Measurements from ENCODE around the gene WDR70. TPM values are rescaled to one million over a fixed set of nuclear protein-coding genes. Genes with fewer than 3 reads are reported as not detected.

Gene WDR70
- total and polyA plus RNA-seq, 4 donors: 11.0 to 57.8 (median 26.2) TPM

- DNase-seq (no peak), ATAC-seq (ENCODE audit: insufficient read depth, low FRiP score) (no peak)
- H3K9me3 ChIP-seq (ENCODE audit: control insufficient read depth in 4 of 4, insufficient read depth in 3 of 4, low read length in 3 of 4): no peaks in the 10 kb centered on the region
- no peak overlapping the region for H3K4me3 ChIP-seq
- WGBS, 2 donors: 97% methylated on average over 2 of the region's 2 CpGs
- H3K27me3 ChIP-seq (ENCODE audit: control insufficient read depth in 3 of 3, insufficient read depth in 3 of 3, low read length in 2 of 3): no peaks in the 10 kb centered on the region
- no peaks in the 10 kb centered on the region for H3K4me1 ChIP-seq (ENCODE audit: control insufficient read depth in 5 of 5, insufficient read depth in 5 of 5, low read length in 5 of 5)
- H3K36me3 ChIP-seq (ENCODE audit: control insufficient read depth in 4 of 4, insufficient read depth in 4 of 4, low read length in 4 of 4): peaks cover 0 to 23% (median 7%) of the 10 kb centered on the region in 4 donors
- H3K27ac ChIP-seq (ENCODE audit: low read depth in 1 of 2, low read length in 1 of 2): no peak overlapping the region
- no peak overlapping the region for H3K9ac ChIP-seq (ENCODE audit: insufficient read depth in 1 of 2, low read length in 2 of 2)
- no peak for TF ChIP-seq CTCF (IDR thresholded peaks at IDR 0.05; ENCODE audit: control extremely low read depth, extremely low read depth)
These were observed 346.1 kb downstream of the WDR70 start for GRCh38 chr5:37725185-37725584.

DNA sequence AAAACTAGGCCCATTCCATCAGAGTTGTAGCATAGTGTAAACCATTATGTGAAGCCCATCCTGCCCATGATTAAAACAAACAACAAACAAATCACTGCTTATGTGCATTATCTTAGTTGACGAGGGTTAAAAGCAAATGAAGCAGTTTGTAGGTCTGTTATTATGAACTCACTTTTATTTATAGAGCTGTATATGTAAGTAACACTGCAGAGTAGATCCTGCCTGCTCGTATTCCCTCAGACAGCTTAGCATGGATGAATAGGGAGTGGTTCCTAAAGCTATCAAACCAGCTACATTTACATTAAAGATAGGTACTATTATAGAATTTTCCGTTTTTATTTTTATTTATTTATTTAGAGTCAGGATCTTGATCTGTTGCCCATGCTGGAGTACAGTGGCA lies 348.1 kb downstream of the WDR70 start:
- no peaks in the 10 kb centered on the region for H3K27me3 ChIP-seq (ENCODE audit: control insufficient read depth in 3 of 3, insufficient read depth in 3 of 3, low read length in 2 of 3)
- DNase-seq (no peak), ATAC-seq (ENCODE audit: insufficient read depth, low FRiP score) (no peak)
- TF ChIP-seq CTCF (IDR thresholded peaks at IDR 0.05; ENCODE audit: control extremely low read depth, extremely low read depth): no peak
- no peak overlapping the region for H3K4me3 ChIP-seq
- H3K27ac ChIP-seq (ENCODE audit: low read depth in 1 of 2, low read length in 1 of 2): no peak overlapping the region
- H3K36me3 ChIP-seq (ENCODE audit: control insufficient read depth in 4 of 4, insufficient read depth in 4 of 4, low read length in 4 of 4): peaks cover 0 to 17% (median 7%) of the 10 kb centered on the region in 4 donors
- H3K9me3 ChIP-seq (ENCODE audit: control insufficient read depth in 4 of 4, insufficient read depth in 3 of 4, low read length in 3 of 4): no peaks in the 10 kb centered on the region
- peaks cover 0 to 5% (median 0%) of the 10 kb centered on the region in 5 donors for H3K4me1 ChIP-seq (ENCODE audit: control insufficient read depth in 5 of 5, insufficient read depth in 5 of 5, low read length in 5 of 5)
- 94 to 95% methylated on average over 3 of the region's 3 CpGs for WGBS, 2 donors
- no peak overlapping the region for H3K9ac ChIP-seq (ENCODE audit: insufficient read depth in 1 of 2, low read length in 2 of 2)

DNA sequence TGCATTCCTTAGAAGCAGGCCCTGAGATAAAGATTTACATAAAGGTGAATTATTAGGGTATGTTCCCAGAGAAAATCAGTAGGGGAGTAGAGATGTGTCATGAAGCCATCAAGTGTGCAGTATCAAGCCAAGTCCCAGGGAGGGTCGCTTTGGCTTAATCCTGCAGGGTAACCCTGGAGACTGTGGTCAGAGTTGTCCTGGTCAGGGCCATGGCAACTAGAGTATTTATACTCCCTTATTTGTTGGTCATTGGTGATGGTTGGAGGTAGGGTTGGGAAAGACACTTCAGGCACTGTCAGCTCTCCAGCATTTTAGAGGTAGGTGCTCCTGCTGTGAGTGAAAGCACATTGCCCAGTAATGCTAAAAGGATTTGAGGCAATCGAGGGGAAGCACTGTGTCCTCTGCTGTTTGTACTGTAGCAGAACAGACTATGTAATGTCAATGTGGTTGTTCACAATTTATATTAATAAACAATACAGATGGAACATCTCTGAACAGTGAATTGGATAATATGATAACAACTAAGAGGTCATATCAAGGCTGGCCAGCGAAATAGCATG lies 351.9 kb downstream of the WDR70 start:
- 86 to 94% methylated on average over 3 of the region's 3 CpGs for WGBS, 2 donors
- peaks cover 0 to 15% (median 5%) of the 10 kb centered on the region in 4 donors for H3K36me3 ChIP-seq (ENCODE audit: control insufficient read depth in 4 of 4, insufficient read depth in 4 of 4, low read length in 4 of 4)

More for the DNA sequence above, 351.9 kb downstream of the WDR70 start:
- ATAC-seq (ENCODE audit: insufficient read depth, low FRiP score): no peak
- Histone ChIP-seq H3K4me1 (ENCODE audit: control insufficient read depth in 5 of 5, insufficient read depth in 5 of 5, low read length in 5 of 5) (peaks cover 0 to 5% (median 0%) of the 10 kb centered on the region in 5 donors), H3K27ac (ENCODE audit: low read depth in 1 of 2, low read length in 1 of 2) (no peak overlapping the region), H3K9me3 (ENCODE audit: control insufficient read depth in 4 of 4, insufficient read depth in 3 of 4, low read length in 3 of 4) (no peaks in the 10 kb centered on the region), H3K4me3 (no peak overlapping the region), H3K9ac (ENCODE audit: insufficient read depth in 1 of 2, low read length in 2 of 2) (no peak overlapping the region), H3K27me3 (ENCODE audit: control insufficient read depth in 3 of 3, insufficient read depth in 3 of 3, low read length in 2 of 3) (no peaks in the 10 kb centered on the region)
- DNase-seq: peak in 2 of 3 donors; percentile 8 to 53
- TF ChIP-seq CTCF (IDR thresholded peaks at IDR 0.05; ENCODE audit: control extremely low read depth, extremely low read depth): no peak

Measured in lung (tissue), 12 donors.